HG03159 (cell line): ENCODE measurements around the gene LIF.

Source experiments
- ATAC-seq: cut with Tn5 transposase; IDR thresholded peaks from one replicate; pipeline ENCODE4 v1.9.1; 2021; ENCODE audit warnings: mild to moderate bottlenecking, moderate library complexity; ENCODE audit not compliant: unreplicated experiment

The LIF gene

GRCh38 chr22:30265131-30265720 is 18.7 kb upstream of the LIF start:
- no peak for ATAC-seq

DNA sequence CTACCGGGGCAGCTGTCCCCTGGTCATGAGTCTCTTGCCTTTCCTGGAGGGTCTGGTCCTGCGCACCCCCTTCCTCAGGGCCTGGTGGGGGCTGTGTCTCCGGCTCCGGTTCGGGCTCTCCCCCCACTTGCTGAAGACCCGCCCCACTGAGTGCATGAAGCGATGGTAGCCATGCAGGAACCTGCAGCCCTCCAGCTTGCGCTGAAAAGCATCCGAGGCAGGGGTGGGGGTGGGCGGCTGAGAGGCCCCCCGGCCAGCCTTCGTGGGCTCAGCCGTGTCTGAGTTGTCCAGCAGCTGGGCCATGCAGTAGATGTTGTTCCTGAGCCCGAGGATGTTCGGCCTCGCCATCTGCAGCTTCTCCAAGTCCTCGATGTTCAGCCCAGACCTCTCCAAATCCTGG is 17.3 kb upstream of the LIF start:
- no peak for ATAC-seq

DNA sequence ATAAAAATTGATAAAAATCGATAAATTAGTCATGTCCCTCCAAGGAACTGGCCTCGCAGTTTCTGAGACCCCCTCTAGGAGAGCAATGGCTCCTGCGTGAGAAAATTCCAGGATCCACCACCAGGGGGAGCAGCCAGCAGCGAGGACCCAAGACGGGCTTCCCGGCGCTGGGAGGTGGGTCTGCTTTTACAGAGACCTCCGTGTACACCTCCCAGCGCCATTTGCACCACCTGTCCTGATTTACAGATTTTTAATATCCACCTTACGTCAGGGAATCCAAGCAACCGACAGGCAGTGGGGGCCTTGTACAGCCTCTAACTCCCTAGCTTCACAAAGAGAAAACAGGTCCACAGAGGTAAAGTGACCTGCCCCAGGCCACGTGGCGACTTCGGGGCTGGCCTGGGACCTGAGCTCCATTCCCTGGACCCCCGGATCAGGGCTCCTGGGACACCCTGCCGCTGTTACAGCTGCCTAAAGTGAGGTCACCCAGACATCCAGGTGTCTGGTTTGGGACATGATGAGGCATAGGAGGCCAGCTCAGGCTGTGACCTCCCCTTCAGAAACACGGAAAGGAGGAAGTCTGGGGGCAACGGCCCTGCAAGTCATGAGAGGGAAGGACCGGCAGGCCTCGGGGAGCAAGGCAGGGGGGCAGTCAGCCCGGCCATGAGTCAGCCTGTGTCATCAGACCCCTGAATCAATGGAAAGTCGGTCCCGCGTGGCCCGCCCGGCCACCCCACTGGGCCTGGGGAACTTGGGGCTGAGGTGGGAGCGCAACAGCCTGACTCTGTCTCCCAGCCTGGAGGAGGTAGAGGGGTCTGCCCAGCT is 16.6 kb upstream of the LIF start:
- ATAC-seq = no peak

DNA sequence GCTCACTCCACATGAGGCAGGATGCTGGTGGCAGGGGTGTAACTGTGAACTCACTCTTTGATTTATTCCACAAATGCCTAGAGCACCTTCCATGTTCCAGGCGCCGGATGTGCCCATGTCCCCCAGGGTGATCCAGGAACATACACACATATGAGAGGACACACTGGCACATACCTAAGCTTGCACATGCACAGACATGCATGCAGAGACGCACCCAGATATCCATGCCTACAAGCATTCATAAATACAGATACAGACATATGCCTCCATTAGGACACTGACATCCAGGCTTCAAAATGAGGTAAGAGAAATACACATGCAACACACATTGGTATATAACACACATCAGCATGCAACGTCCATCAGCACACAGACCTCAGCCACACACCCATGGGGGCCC is 15.6 kb upstream of the LIF start:
- no peak for ATAC-seq

DNA sequence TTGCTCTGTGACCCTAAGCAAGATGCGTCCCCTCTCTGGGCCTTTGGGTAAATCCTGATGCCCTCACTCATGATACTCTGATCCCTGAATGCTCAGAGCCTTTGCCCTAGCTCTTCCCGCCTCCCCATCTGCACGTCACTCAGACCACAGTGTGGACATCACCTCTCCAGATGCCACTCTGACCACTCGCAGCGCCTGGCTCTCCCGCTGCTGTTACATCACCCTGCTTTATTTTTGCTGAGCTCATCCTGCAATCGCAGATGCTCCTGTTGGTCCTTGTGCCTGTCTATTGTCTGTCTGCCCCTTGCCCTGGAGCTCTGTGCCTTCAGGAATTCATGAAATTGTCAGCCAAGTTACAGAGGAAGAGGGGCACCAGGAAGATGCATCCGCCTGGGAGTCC is 14.6 kb upstream of the LIF start:
- ATAC-seq = no peak

- no peak for ATAC-seq
These were observed 14.1 kb upstream of the LIF start for GRCh38 chr22:30260682-30261081.

DNA sequence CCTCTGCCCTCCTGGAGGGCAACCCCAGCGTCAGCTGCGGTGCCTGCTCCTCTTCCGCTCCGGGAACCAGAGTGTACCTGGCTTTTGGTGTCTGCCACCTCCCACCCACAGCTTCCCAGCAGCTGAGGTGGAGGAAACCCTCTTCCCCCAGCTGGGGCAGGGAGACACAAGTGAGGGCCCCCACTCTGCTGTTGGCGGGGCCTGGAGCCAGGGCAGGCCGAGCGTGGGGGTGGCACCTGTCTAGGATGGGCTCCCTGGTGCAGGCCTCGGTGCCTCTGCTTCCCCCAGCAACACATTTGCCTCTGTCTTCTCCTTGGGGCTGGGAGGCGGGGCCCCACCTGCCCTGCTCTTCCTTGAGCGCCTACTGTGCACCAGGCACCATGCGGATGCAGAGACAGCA is 13.7 kb upstream of the LIF start:
- no peak for ATAC-seq

DNA sequence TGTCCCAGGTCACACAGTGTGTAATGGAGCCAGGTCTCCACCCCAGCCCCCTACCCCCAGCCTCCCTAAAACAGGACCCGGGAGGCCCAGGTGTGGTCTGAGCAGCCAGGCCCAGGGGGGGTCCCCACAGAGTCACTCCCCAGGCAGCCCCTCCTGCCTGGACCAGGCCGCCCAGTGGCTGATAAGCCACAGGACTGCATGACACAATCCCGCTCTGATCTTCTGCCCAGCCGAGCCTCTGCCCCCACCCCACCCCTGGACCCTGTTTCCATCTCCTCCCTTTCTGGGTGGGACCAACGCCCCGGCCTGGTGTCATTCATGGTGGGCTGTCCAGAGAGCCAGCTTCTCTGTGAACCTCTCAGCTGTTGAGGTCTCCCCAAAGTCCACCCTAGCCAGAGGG is 7.8 kb upstream of the LIF start:
- ATAC-seq = no peak

- ATAC-seq = no peak
These were observed 6.8 kb upstream of the LIF start for GRCh38 chr22:30253205-30253852.

GRCh38 chr22:30252411-30253204 is 6.0 kb upstream of the LIF start:
- no peak for ATAC-seq

- no peak for ATAC-seq
These were observed 5.2 kb upstream of the LIF start for GRCh38 chr22:30251711-30252110.

DNA sequence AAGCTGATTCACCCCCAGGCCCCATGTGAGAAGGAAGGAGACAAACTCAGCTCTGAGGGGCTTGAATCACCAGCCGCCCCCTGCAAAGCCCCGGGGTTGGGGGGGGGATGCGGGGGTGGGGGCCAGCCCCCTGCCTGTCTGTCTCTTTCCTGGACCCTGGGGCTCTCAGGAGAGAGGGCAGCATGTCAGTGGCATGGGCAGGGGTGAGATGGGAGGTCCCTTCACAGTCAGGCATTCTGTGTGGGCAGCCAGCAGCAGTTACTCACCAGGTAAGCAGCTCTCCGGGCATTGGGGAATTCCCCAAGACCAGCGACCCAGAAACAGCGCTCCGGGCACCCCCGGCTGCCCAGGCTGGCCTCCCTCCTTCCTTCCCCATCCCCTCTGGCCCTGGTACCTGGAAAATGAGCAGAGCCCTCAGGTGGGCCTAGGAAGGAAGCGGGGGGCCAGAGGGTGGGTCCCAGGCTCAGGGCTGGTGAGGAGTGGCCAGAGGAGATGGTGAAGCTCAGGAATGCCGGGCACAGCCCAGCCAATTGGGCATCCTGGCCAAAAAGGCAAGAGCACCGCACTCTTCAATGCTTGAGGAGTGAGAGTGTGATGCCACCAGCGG is 4.2 kb upstream of the LIF start:
- ATAC-seq = no peak

- ATAC-seq = no peak
These were observed 3.5 kb upstream of the LIF start for GRCh38 chr22:30250039-30250565.

GRCh38 chr22:30249049-30250038 is 2.8 kb upstream of the LIF start:
- no peak for ATAC-seq

DNA sequence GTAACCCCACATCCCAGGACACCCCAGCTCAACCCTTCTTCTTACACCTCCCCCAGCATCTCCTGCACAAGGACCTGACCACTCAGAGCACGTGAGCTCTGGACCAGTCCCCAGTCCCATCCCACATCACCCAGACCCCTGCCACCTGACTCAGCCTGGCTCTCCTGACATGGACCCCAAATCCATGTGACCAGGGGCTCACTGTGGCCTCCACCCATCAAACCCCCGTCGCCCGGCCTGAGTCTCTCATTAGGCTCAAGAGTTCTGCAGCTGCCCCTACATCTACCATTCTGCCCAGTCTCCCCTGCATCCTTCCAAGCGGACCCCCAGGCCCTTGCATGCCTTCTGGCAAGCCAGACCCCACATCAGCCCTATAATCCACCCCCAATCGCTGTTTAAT is 1.9 kb upstream of the LIF start:
- no peak for ATAC-seq

GRCh38 chr22:30247974-30248373 is 1.4 kb upstream of the LIF start:
- no peak for ATAC-seq

DNA sequence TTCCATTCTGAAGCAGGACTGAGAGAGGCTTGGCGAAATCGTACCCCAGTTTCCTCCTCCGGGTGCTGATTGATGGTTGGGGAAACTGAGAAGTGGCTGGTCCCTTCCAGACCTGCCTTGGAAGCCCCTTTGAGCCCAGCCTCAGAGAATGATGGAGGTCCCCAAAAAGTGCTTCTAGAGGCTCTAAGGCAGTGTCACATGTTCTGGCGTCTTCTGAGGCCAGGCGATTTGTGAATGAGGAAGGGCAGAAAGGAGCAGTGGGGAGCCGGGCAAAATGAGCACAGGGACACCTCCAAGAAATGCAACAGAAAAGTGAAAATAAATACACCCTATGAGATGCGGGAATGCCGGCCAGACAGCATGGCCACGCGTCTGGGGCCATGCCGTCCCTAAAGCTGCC is 1.0 kb upstream of the LIF start:
- ATAC-seq = no peak

GRCh38 chr22:30246814-30247376 is 336 bp upstream of the LIF start:
- no peak for ATAC-seq
